ENCODE results near the gene PTCD3. TPM values are rescaled to one million over a fixed set of nuclear protein-coding genes. Genes with fewer than 3 reads are reported as not detected.

Gene PTCD3
- polyA plus RNA-seq, 1 of the 3 experiments (the other 2 are of a cell fraction) = 44.5 TPM

- no peaks in the 10 kb centered on the region for H3K9me3 ChIP-seq
- no peak overlapping the region for H2AFZ ChIP-seq (ENCODE audit: low read depth)
- H3K27ac ChIP-seq (ENCODE audit: low read depth in 2 of 2, low read length in 1 of 2) = no peak overlapping the region
- H3K9me2 ChIP-seq = no peaks in the 10 kb centered on the region
- no peak for DNase-seq
- H3K4me1 ChIP-seq (ENCODE audit: control insufficient read depth in 1 of 2, insufficient read depth in 2 of 2, low read depth in 1 of 2, low read length in 1 of 2) = no peaks in the 10 kb centered on the region
- no peak overlapping the region for H3K9ac ChIP-seq
- no peaks in the 10 kb centered on the region for H3K27me3 ChIP-seq (ENCODE audit: insufficient read depth)
- H3K4me3 ChIP-seq (ENCODE audit: low read depth in 2 of 2, low read length in 1 of 2) = no peak overlapping the region
- POLR2A ChIA-PET = no interaction called here
- TF ChIP-seq RAD21 (IDR thresholded peaks at IDR 0.05; ENCODE audit: low read length) (no peak), FOSL2 (IDR thresholded peaks at IDR 0.05; ENCODE audit: borderline replicate concordance, low read depth) (no peak), CHD2 (IDR thresholded peaks at IDR 0.05; ENCODE audit: low read length, partially characterized antibody) (no peak), FOXM1 (IDR thresholded peaks at IDR 0.05; ENCODE audit: low read depth) (no peak), RCOR1 (IDR thresholded peaks at IDR 0.05; ENCODE audit: low read length) (no peak), EP300 (IDR thresholded peaks at IDR 0.05; ENCODE audit: borderline replicate concordance in 1 of 2, low read depth in 1 of 2, low read length in 1 of 2) (no peak), FOXJ3 (CRISPR knock-in tag; IDR thresholded peaks at IDR 0.05) (no peak)
- TF ChIP-seq, protein P1, sequence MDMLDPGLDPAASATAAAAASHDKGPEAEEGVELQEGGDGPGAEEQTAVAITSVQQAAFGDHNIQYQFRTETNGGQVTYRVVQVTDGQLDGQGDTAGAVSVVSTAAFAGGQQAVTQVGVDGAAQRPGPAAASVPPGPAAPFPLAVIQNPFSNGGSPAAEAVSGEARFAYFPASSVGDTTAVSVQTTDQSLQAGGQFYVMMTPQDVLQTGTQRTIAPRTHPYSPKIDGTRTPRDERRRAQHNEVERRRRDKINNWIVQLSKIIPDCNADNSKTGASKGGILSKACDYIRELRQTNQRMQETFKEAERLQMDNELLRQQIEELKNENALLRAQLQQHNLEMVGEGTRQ (IDR thresholded peaks at IDR 0.05; ENCODE audit: borderline replicate concordance, low read depth, low read length) = no peak
- TF ChIP-seq, protein P2, sequence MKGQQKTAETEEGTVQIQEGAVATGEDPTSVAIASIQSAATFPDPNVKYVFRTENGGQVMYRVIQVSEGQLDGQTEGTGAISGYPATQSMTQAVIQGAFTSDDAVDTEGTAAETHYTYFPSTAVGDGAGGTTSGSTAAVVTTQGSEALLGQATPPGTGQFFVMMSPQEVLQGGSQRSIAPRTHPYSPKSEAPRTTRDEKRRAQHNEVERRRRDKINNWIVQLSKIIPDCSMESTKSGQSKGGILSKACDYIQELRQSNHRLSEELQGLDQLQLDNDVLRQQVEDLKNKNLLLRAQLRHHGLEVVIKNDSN (IDR thresholded peaks at IDR 0.05; ENCODE audit: borderline replicate concordance, low read depth) = no peak
- CTCF ChIA-PET = interaction anchor here (2.3 kb wide), 1 partner anchor 308 kb away, joined by 6 read pairs; no protein-coding TSS in a partner anchor
- peaks cover 92 to 93% of the 10 kb centered on the region in 2 experiments for H3K36me3 ChIP-seq (replicated peaks in 1 of 2; ENCODE audit: control insufficient read depth in 1 of 2, insufficient read depth in 2 of 2, low read length in 1 of 2)
- 98% methylated on average over 5 of the region's 5 CpGs for WGBS (ENCODE audit: low lambda C conversion rate)
- H3K79me2 ChIP-seq (ENCODE audit: insufficient read depth) = no peaks in the 10 kb centered on the region
- H3K4me2 ChIP-seq = no peak overlapping the region
- H3F3A ChIP-seq (replicated peaks; ENCODE audit: insufficient read depth) = peaks cover 11% of the 10 kb centered on the region
- no peaks in the 10 kb centered on the region for H4K20me1 ChIP-seq (ENCODE audit: insufficient read depth)
Measured at GRCh38 chr2:86135653-86136052, 29.6 kb downstream of the PTCD3 start.

DNA sequence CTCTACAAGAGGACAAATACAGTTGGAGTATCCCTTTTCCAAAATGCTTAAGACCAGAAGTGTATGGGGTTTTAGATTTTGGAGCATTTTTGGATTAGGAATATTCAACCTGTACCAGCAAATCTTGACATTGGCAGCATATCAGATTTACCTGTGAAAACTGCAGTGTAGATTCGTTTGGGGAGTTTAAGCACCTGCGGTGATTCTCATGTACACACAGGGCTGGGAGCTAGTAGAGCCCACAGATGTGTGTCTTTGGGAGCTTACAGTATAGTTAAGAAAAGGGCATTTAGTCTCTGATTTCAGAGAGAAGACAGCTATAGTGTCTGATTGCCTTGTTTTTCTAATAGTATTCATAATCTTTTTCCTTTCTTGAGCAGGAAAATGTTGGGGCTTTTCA lies 30.1 kb downstream of the PTCD3 start:
- no peak overlapping the region for H3K9ac ChIP-seq

More for the DNA sequence above, 30.1 kb downstream of the PTCD3 start:
- Histone ChIP-seq H3K79me2 (ENCODE audit: insufficient read depth) (no peaks in the 10 kb centered on the region), H4K20me1 (ENCODE audit: insufficient read depth) (no peaks in the 10 kb centered on the region), H3K9me3 (no peaks in the 10 kb centered on the region), H3K36me3 (replicated peaks in 1 of 2; ENCODE audit: control insufficient read depth in 1 of 2, insufficient read depth in 2 of 2, low read length in 1 of 2) (peaks cover 90 to 92% of the 10 kb centered on the region in 2 experiments), H3K4me1 (ENCODE audit: control insufficient read depth in 1 of 2, insufficient read depth in 2 of 2, low read depth in 1 of 2, low read length in 1 of 2) (no peaks in the 10 kb centered on the region), H3K4me2 (no peak overlapping the region), H3K27ac (ENCODE audit: low read depth in 2 of 2, low read length in 1 of 2) (no peak overlapping the region), H3K9me2 (no peaks in the 10 kb centered on the region), H3F3A (replicated peaks; ENCODE audit: insufficient read depth) (peaks cover 11% of the 10 kb centered on the region), H3K4me3 (ENCODE audit: low read depth in 2 of 2, low read length in 1 of 2) (no peak overlapping the region), H2AFZ (ENCODE audit: low read depth) (no peak overlapping the region), H3K27me3 (ENCODE audit: insufficient read depth) (no peaks in the 10 kb centered on the region)
- CTCF ChIA-PET = interaction anchor here (1.3 kb wide), 1 partner anchor 57 kb away, joined by 3 read pairs; no protein-coding TSS in a partner anchor
- TF ChIP-seq FOXM1 (IDR thresholded peaks at IDR 0.05; ENCODE audit: low read depth) (no peak), RFX5 (IDR thresholded peaks at IDR 0.05; ENCODE audit: low read length) (no peak), RXRA (IDR thresholded peaks at IDR 0.05; ENCODE audit: borderline replicate concordance, low read depth) (no peak), RAD21 (IDR thresholded peaks at IDR 0.05; ENCODE audit: low read length) (no peak), EP300 (IDR thresholded peaks at IDR 0.05; ENCODE audit: borderline replicate concordance in 1 of 2, low read depth in 1 of 2, low read length in 1 of 2) (no peak), YY1 (IDR thresholded peaks at IDR 0.05; ENCODE audit: low read depth) (no peak), MXI1 (IDR thresholded peaks at IDR 0.05; ENCODE audit: low read depth, low read length) (no peak), RCOR1 (IDR thresholded peaks at IDR 0.05; ENCODE audit: low read length) (no peak), POLR2AphosphoS5 (IDR thresholded peaks at IDR 0.05; ENCODE audit: low read depth, low read length) (no peak), SIN3A (IDR thresholded peaks at IDR 0.05; ENCODE audit: borderline replicate concordance, low read depth, low read length) (no peak), TAF1 (IDR thresholded peaks at IDR 0.05; ENCODE audit: borderline replicate concordance, low read depth, low read length) (no peak), TCF12 (IDR thresholded peaks at IDR 0.05) (no peak)
- 100% methylated on average over 2 of the region's 2 CpGs for WGBS (ENCODE audit: low lambda C conversion rate)
- no peak for DNase-seq
- POLR2A ChIA-PET = no interaction called here
